ENCODE measurements around the gene FHL3.

- TF ChIP-seq CTCF (IDR thresholded peaks at IDR 0.05) (no peak), POLR2A (IDR thresholded peaks at IDR 0.05) (no peak)
These were observed 41.7 kb upstream of the FHL3 start for GRCh38 chr1:38046884-38047602.
